HEK293T (cell line): ENCODE measurements around the gene SCGB1C1.

Experiments
- BHLHE40 ChIP-seq: fragments of 450-650 bp; IDR thresholded peaks from 2 replicates; pipeline ENCODE4 v1.6.1; 2016; ENCODE audit warnings: mild to moderate bottlenecking, moderate library complexity, borderline replicate concordance
- CTBP1 ChIP-seq: fragments of 450-650 bp; IDR thresholded peaks from 2 replicates; pipeline ENCODE4 v1.6.1; 2016; ENCODE audit warnings: borderline replicate concordance
- ELF4 ChIP-seq: fragments of 450-650 bp; IDR thresholded peaks from 2 replicates; pipeline ENCODE4 v1.6.1; 2017; ENCODE audit warnings: antibody characterized with exemption
- FOXA1 ChIP-seq: fragments of 450-650 bp; IDR thresholded peaks from 2 replicates; pipeline ENCODE4 v1.6.1; 2016; ENCODE audit warnings: mild to moderate bottlenecking
- FOXK2 ChIP-seq: fragments of 450-650 bp; IDR thresholded peaks from 2 replicates; pipeline ENCODE4 v1.6.1; 2016; ENCODE audit warnings: mild to moderate bottlenecking
- FOXM1 ChIP-seq: fragments of 450-650 bp; IDR thresholded peaks from 2 replicates; pipeline ENCODE4 v1.6.1; 2017; ENCODE audit warnings: mild to moderate bottlenecking, borderline replicate concordance
- HDGF ChIP-seq: fragments of 450-650 bp; IDR thresholded peaks from 2 replicates; pipeline ENCODE4 v1.6.1; 2017; ENCODE audit warnings: antibody characterized with exemption, borderline replicate concordance
- LEF1 ChIP-seq: fragments of 450-650 bp; IDR thresholded peaks from 2 replicates; pipeline ENCODE4 v1.6.1; 2017; ENCODE audit warnings: mild to moderate bottlenecking, borderline replicate concordance
- SP1 ChIP-seq: fragments of 450-650 bp; IDR thresholded peaks from 2 replicates; pipeline ENCODE4 v1.6.1; 2017
- SUZ12 ChIP-seq: fragments of 450-650 bp; IDR thresholded peaks from 2 replicates; pipeline ENCODE4 v1.6.1; 2016; ENCODE audit warnings: mild to moderate bottlenecking
- TARDBP ChIP-seq: fragments of 450-650 bp; IDR thresholded peaks from 2 replicates; pipeline ENCODE4 v1.6.1; 2016
- TF ChIP-seq, protein P1 (sequence below): fragments of 450-650 bp; IDR thresholded peaks from 2 replicates; pipeline ENCODE4 v1.6.1; 2016

DNA sequence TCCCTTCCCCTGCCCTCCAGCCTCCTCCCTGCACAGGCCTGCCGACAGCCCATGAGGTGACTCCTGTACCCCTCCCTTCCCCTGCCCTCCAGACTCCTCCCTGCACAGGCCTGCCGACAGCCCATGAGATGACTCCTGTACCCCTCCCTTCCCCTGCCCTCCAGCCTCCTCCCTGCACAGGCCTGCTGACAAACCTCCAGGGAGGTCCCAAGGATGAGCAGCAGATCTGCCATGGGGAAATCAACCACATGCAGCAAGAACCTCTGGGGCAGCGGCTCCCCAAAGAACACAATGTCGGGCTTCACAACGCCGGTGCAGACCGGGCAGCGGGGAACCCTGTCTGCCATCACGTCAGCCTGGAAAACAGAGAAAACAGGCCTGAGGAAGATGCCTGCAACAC, 31.0 kb downstream of the SCGB1C1 start:
- no peak for TF ChIP-seq BHLHE40
- TF ChIP-seq HDGF, result no peak
- TF ChIP-seq SUZ12, result no peak
- no peak for TF ChIP-seq LEF1
- no peak for TF ChIP-seq FOXA1
- no peak for TF ChIP-seq SP1
- TF ChIP-seq FOXK2, result no peak
- no peak for TF ChIP-seq TARDBP
- no peak for TF ChIP-seq ELF4
- TF ChIP-seq, protein P1, sequence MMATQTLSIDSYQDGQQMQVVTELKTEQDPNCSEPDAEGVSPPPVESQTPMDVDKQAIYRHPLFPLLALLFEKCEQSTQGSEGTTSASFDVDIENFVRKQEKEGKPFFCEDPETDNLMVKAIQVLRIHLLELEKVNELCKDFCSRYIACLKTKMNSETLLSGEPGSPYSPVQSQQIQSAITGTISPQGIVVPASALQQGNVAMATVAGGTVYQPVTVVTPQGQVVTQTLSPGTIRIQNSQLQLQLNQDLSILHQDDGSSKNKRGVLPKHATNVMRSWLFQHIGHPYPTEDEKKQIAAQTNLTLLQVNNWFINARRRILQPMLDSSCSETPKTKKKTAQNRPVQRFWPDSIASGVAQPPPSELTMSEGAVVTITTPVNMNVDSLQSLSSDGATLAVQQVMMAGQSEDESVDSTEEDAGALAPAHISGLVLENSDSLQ, result no peak
- no peak for TF ChIP-seq FOXM1
- TF ChIP-seq CTBP1, result no peak
